GM23248 (cell line): ENCODE measurements around the gene VCAM1. TPM values are rescaled to one million over a fixed set of nuclear protein-coding genes. Genes with fewer than 3 reads are reported as not detected.

ENCODE experiments used
- DNase-seq: peaks from one replicate; pipeline ENCODE4 v3.0.0-alpha.2; 2015
- H2AFZ ChIP-seq: fragments of 200-600 bp; sonication (generic); 2 replicates; pipeline ENCODE4 v1.6.1; 2016; ENCODE audit warnings: antibody characterized with exemption
- H3F3A ChIP-seq: fragments of 200-600 bp; sonication (generic); 2 replicates; pipeline ENCODE4 v1.6.1; 2016; ENCODE audit warnings: mild to moderate bottlenecking, antibody characterized with exemption, mixed run types; ENCODE audit not compliant: insufficient read depth
- H3K27ac ChIP-seq: fragments of 200-600 bp; sonication (generic); 2 replicates; pipeline ENCODE4 v1.5.1; 2016; ENCODE audit warnings: mild to moderate bottlenecking
- H3K27me3 ChIP-seq: fragments of 200-600 bp; sonication (generic); replicated peaks from 2 replicates; pipeline ENCODE4 v1.6.1; 2016; ENCODE audit warnings: mild to moderate bottlenecking; ENCODE audit not compliant: insufficient read depth
- H3K36me3 ChIP-seq: fragments of 200-600 bp; sonication (generic); 2 replicates; pipeline ENCODE4 v1.6.1; 2016; ENCODE audit warnings: low read depth, mild to moderate bottlenecking
- H3K4me1 ChIP-seq: fragments of 200-600 bp; sonication (generic); 2 replicates; pipeline ENCODE4 v1.6.1; 2016; ENCODE audit warnings: mild to moderate bottlenecking; ENCODE audit not compliant: insufficient read depth
- H3K4me2 ChIP-seq: fragments of 200-600 bp; sonication (generic); one replicate; pipeline ENCODE4 v1.6.1; 2016; ENCODE audit warnings: mild to moderate bottlenecking; ENCODE audit not compliant: unreplicated experiment
- H3K4me3 ChIP-seq: fragments of 200-600 bp; sonication (generic); 2 replicates; pipeline ENCODE4 v1.5.1; 2016; ENCODE audit warnings: mild to moderate bottlenecking
- H3K79me2 ChIP-seq: fragments of 200-600 bp; sonication (generic); 2 replicates; pipeline ENCODE4 v1.6.1; 2016; ENCODE audit warnings: mild to moderate bottlenecking; ENCODE audit not compliant: insufficient read depth
- H3K9ac ChIP-seq: fragments of 200-600 bp; sonication (generic); 2 replicates; pipeline ENCODE4 v1.6.1; 2016; ENCODE audit warnings: mild to moderate bottlenecking
- H3K9me2 ChIP-seq: fragments of 200-600 bp; sonication (generic); 2 replicates; pipeline ENCODE4 v1.6.1; 2016; ENCODE audit warnings: mixed run types, mild to moderate bottlenecking, moderate library complexity; ENCODE audit not compliant: insufficient read depth
- H3K9me3 ChIP-seq: fragments of 200-600 bp; sonication (generic); one replicate; pipeline ENCODE4 v1.6.1; 2017; ENCODE audit warnings: low read depth
- H4K20me1 ChIP-seq: fragments of 200-600 bp; sonication (generic); 2 replicates; pipeline ENCODE4 v1.6.0; 2016; ENCODE audit not compliant: insufficient read depth
- EZH2 ChIP-seq: fragments of 200-600 bp; sonication (generic); IDR thresholded peaks from 2 replicates; pipeline ENCODE4 v1.6.1; 2018; ENCODE audit warnings: antibody characterized with exemption, mild to moderate bottlenecking; ENCODE audit not compliant: insufficient read depth, poor library complexity, severe bottlenecking
- EZH2phosphoT487 ChIP-seq: fragments of 200-600 bp; sonication (generic); IDR thresholded peaks from 2 replicates; pipeline ENCODE4 v1.6.1; 2018; ENCODE audit warnings: antibody characterized with exemption, moderate library complexity, mild to moderate bottlenecking, low read depth; ENCODE audit not compliant: insufficient read depth
- WGBS, 2 experiments: methylation state at CpG; one replicate each; pipeline ENCODE4 v1.1.6; 2015 to 2017; ENCODE audit warnings: low lambda C conversion rate in 2 of 2, low coverage in 1 of 2; ENCODE audit errors: missing lambda C conversion rate in 2 of 2; 5-methylcytosine and 5-hydroxymethylcytosine counted together
- in situ Hi-C: fragments of 300-500 bp; cut with MboI; formaldehyde crosslinking; loops from 2 replicates; pipeline ENCODE4 v1.15.0; 2020
- polyA plus RNA-seq: library from polyadenylated mRNA; unstranded; fragments of >200 nt; fragmentation: Nextera tagmentation; extraction: Ambion mirVana; gene quantifications from 2 replicates; pipeline ENCODE4 v1.2.1, GENCODE V29; 2016
- total RNA-seq: library from RNA; depleted of rRNA; stranded (reverse); fragments of >200 nt; shearing (Covaris generic); gene quantifications from 2 replicates; pipeline ENCODE4 v1.2.3, GENCODE V29; 2014

The VCAM1 gene
- total and polyA plus RNA-seq, 2 experiments from 2014 or later: 3.0 to 3.8 TPM

- in situ Hi-C loops: no loop called here
- Histone ChIP-seq H3K4me1 (no peaks in the 10 kb centered on the region), H4K20me1 (no peaks in the 10 kb centered on the region), H3K36me3 (no peaks in the 10 kb centered on the region), H3K27me3 (no peaks in the 10 kb centered on the region), H3K4me2 (no peak overlapping the region), H2AFZ (no peak overlapping the region), H3K4me3 (no peak overlapping the region), H3F3A (no peaks in the 10 kb centered on the region), H3K9me2 (no peaks in the 10 kb centered on the region), H3K79me2 (no peaks in the 10 kb centered on the region), H3K9ac (no peak overlapping the region), H3K27ac (no peak overlapping the region), H3K9me3 (no peaks in the 10 kb centered on the region)
- WGBS, 2 experiments: 93 to 94% methylated on average over 3 of the region's 3 CpGs
- TF ChIP-seq EZH2 (no peak), EZH2phosphoT487 (no peak)
- DNase-seq: no peak
These were observed 27.0 kb downstream of the VCAM1 start for GRCh38 chr1:100746542-100746932.

- Histone ChIP-seq H3K9me2 (no peaks in the 10 kb centered on the region), H3K36me3 (no peaks in the 10 kb centered on the region), H2AFZ (no peak overlapping the region), H3F3A (no peaks in the 10 kb centered on the region), H3K4me1 (no peaks in the 10 kb centered on the region), H3K27me3 (no peaks in the 10 kb centered on the region), H3K79me2 (no peaks in the 10 kb centered on the region), H3K9ac (no peak overlapping the region), H3K27ac (no peak overlapping the region), H3K4me3 (no peak overlapping the region), H3K9me3 (no peaks in the 10 kb centered on the region), H4K20me1 (no peaks in the 10 kb centered on the region), H3K4me2 (no peak overlapping the region)
- TF ChIP-seq EZH2 (no peak), EZH2phosphoT487 (no peak)
- in situ Hi-C loops: no loop called here
- no peak for DNase-seq
- 96 to 100% methylated on average over 2 of the region's 2 CpGs for WGBS, 2 experiments
These were observed 28.2 kb downstream of the VCAM1 start for GRCh38 chr1:100747771-100748170.

GRCh38 chr1:100750005-100750885 lies 30.7 kb downstream of the VCAM1 start:
- H3K4me2 ChIP-seq: no peak overlapping the region
- H3K4me1 ChIP-seq: no peaks in the 10 kb centered on the region
- H3K9ac ChIP-seq: no peak overlapping the region
- no peak overlapping the region for H3K27ac ChIP-seq
- H3K9me3 ChIP-seq: no peaks in the 10 kb centered on the region
- WGBS, 2 experiments: 88 to 89% methylated on average over 9 of the region's 9 CpGs
- H2AFZ ChIP-seq: no peak overlapping the region
- H4K20me1 ChIP-seq: no peaks in the 10 kb centered on the region
- H3F3A ChIP-seq: no peaks in the 10 kb centered on the region
- H3K36me3 ChIP-seq: no peaks in the 10 kb centered on the region
- no peaks in the 10 kb centered on the region for H3K9me2 ChIP-seq
- H3K4me3 ChIP-seq: no peak overlapping the region
- TF ChIP-seq EZH2phosphoT487 (no peak), EZH2 (no peak)
- no peaks in the 10 kb centered on the region for H3K79me2 ChIP-seq
- no peaks in the 10 kb centered on the region for H3K27me3 ChIP-seq
- in situ Hi-C loops: no loop called here
- no peak for DNase-seq

GRCh38 chr1:100752791-100753190 lies 33.2 kb downstream of the VCAM1 start:
- Histone ChIP-seq H3K4me2 (no peak overlapping the region), H3K36me3 (no peaks in the 10 kb centered on the region), H3K4me3 (no peak overlapping the region), H4K20me1 (no peaks in the 10 kb centered on the region), H3K9ac (no peak overlapping the region), H3K79me2 (no peaks in the 10 kb centered on the region), H3K9me3 (no peaks in the 10 kb centered on the region), H3K27ac (no peak overlapping the region), H3K9me2 (no peaks in the 10 kb centered on the region), H3F3A (no peaks in the 10 kb centered on the region), H3K4me1 (no peaks in the 10 kb centered on the region), H2AFZ (no peak overlapping the region), H3K27me3 (no peaks in the 10 kb centered on the region)
- no peak for DNase-seq
- in situ Hi-C loops: no loop called here
- TF ChIP-seq EZH2 (no peak), EZH2phosphoT487 (no peak)
- WGBS, 2 experiments: 80 to 85% methylated on average over 5 of the region's 5 CpGs
